HG03571 (cell line): ENCODE results near the gene FAM156A.
"Not testable (repeated sequence)": the region's sequence is repeated elsewhere in the genome, so short reads cannot be mapped to it uniquely, and the experiment has no call there.

Source experiments
- ATAC-seq: cut with Tn5 transposase; IDR thresholded peaks from one replicate; pipeline ENCODE4 v1.9.1; 2021; ENCODE audit not compliant: unreplicated experiment

The FAM156A gene

DNA sequence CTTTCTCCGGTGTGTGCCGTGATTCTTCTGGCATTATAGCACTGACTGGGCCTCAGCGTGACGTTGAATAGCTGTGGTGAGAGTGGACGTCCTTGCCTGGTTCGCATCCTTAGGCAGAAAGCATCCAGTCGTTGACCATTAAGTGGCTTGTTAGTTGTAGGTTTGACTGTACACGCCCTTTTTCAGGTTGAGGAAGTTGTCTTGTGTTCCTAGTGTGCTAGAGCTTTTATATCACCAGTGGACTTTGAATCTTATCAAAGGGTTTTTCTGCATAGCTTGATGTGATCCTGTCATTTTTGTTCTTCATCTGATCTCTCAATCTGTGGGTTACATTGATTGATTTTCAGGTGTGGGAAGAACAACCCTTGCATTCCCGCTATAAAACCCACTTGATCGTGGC is 52.8 kb downstream of the FAM156A start:
- ATAC-seq, result not testable (repeated sequence)
